ENCODE measurements around the gene MTX2. TPM values are rescaled to one million over a fixed set of nuclear protein-coding genes. Genes with fewer than 3 reads are reported as not detected.

MTX2 gene
- total RNA-seq, 4 donors from 2014 or later = 28.1 to 32.1 (median 31.3) TPM

DNA sequence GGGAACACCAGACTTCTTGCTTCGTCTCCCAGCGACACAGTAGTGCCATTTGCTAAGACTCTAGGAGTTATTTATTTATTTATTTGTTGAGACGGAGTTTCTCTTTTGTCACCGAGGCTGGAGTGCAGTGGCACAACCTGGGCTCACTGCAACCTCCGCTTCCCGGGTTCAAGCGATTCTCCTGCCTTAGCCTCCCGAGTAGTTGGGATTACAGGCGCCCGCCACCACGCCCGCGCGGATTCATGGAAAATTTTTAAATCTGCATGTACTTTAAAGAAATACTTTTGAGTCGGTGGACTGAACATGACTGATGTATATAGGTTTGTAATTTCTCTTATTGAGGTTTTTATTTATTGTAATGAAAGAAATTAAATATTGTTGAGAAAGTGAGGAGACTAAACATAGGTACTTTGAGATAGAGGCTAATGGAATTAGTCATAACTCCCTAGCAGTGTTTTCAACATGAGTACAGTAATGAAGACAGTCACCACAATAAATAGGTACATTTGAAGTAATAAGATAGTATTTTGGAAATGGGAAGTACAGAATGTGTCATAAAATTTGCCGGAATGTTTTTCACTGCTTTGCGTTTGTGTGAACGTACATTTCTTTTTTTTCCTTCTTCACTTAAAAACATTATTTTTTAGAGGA is 983 bp downstream of the MTX2 start:
- peak overlapping the region; percentile 79 to 80 for H3K4me3 ChIP-seq
- H3K27ac ChIP-seq = peak overlapping the region; percentile 77 to 78
- H3K36me3 ChIP-seq = no peaks in the 10 kb centered on the region
- no peaks in the 10 kb centered on the region for H3K9me3 ChIP-seq
- H3K27me3 ChIP-seq = no peaks in the 10 kb centered on the region
- TF ChIP-seq POLR2A (IDR thresholded peaks at IDR 0.05) = no peak
- TF ChIP-seq, protein P1, sequence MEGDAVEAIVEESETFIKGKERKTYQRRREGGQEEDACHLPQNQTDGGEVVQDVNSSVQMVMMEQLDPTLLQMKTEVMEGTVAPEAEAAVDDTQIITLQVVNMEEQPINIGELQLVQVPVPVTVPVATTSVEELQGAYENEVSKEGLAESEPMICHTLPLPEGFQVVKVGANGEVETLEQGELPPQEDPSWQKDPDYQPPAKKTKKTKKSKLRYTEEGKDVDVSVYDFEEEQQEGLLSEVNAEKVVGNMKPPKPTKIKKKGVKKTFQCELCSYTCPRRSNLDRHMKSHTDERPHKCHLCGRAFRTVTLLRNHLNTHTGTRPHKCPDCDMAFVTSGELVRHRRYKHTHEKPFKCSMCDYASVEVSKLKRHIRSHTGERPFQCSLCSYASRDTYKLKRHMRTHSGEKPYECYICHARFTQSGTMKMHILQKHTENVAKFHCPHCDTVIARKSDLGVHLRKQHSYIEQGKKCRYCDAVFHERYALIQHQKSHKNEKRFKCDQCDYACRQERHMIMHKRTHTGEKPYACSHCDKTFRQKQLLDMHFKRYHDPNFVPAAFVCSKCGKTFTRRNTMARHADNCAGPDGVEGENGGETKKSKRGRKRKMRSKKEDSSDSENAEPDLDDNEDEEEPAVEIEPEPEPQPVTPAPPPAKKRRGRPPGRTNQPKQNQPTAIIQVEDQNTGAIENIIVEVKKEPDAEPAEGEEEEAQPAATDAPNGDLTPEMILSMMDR (IDR thresholded peaks at IDR 0.05) = no peak
- peaks cover 0 to 4% of the 10 kb centered on the region in 2 donors for H3K4me1 ChIP-seq
- DNase-seq = no peak
- intact Hi-C loops (cut with DNase I; ENCODE audit: low total_unique reads) = loop anchor here (10.0 kb wide), 1 partner anchor 185 kb away; no protein-coding TSS in a partner anchor

DNA sequence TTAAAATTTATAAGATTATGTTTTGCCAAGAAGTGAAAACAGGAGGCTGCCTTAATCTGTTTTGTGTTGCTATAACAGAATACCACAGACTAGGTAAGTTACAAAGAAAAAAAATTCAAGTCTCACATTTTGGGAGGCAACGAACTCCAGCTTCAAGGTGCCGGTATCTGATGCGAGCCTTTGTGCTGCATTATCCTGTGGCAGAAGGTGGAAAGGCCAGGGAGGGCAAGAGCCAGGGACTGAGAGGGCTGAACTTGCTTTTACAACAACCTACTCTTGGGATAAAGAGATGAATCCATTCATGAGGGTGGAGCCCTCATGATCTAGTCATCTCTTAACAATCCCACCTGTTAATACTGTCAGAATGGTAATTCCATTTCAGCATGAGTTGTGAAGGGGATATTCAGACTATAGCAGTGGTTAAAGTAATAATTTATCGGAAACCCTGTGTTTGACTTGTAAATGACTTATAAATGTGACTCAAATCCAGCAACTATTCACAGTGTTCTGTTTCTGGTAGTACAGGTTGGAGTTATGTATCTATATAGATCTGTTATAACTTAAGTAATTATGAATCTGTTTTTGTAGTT is 3.7 kb downstream of the MTX2 start:
- H3K9me3 ChIP-seq = no peaks in the 10 kb centered on the region
- TF ChIP-seq, protein P1 (IDR thresholded peaks at IDR 0.05) = no peak
- TF ChIP-seq POLR2A (IDR thresholded peaks at IDR 0.05) = no peak
- peaks cover 0 to 4% of the 10 kb centered on the region in 2 donors for H3K4me1 ChIP-seq
- no peak overlapping the region for H3K27ac ChIP-seq
- DNase-seq = no peak
- H3K27me3 ChIP-seq = no peaks in the 10 kb centered on the region
- no peak overlapping the region for H3K4me3 ChIP-seq
- no peaks in the 10 kb centered on the region for H3K36me3 ChIP-seq
- intact Hi-C loops (cut with DNase I; ENCODE audit: low total_unique reads) = loop anchor here (10.0 kb wide), 1 partner anchor 182 kb away; no protein-coding TSS in a partner anchor

DNA sequence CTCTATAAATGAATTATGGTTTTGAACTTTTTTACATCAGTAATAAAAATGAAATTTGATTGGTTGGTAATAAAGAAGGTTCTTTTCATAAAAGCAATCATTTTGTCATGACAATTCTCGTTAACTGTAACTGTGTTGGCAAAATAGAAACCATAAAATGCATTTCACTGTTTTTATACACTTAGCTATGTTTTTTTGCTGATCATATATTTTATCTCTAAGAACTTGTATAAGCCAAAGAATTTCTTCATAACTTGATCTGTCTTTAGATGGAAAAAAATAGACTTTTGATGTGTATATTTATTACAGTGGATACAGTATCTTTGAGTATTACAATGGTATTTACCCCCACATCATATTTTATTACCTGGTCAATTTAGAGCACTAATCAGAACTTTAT is 9.7 kb downstream of the MTX2 start:
- H3K4me1 ChIP-seq = no peaks in the 10 kb centered on the region
- intact Hi-C loops (cut with DNase I; ENCODE audit: low total_unique reads) = loop anchor here (10.0 kb wide), 1 partner anchor 176 kb away; no protein-coding TSS in a partner anchor

DNA sequence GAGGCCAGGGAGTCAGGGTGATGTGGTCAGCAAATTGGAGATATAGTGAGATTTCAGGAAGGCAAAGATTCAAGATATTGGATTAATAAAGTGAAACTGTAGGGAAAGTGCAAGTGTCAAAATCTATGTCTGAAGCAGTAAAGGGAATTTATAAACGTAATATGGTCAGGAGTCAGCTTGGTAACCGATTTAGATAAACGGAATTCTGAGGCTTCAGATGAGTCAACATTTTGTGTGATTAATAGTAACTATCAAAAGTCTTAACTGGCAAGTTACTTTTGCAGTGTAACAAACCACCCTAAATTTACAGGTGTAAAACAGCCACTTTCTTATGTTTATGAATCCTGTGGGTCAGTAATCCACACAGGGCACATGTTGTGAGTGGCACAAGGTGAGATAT is 10.9 kb downstream of the MTX2 start:
- Histone ChIP-seq H3K9me3 (no peaks in the 10 kb centered on the region), H3K4me1 (no peaks in the 10 kb centered on the region), H3K27ac (no peak overlapping the region), H3K4me3 (no peak overlapping the region), H3K36me3 (no peaks in the 10 kb centered on the region), H3K27me3 (no peaks in the 10 kb centered on the region)
- TF ChIP-seq POLR2A (IDR thresholded peaks at IDR 0.05) = no peak
- TF ChIP-seq, protein P1 (IDR thresholded peaks at IDR 0.05) = no peak
- no peak for DNase-seq
- intact Hi-C loops (cut with DNase I; ENCODE audit: low total_unique reads) = no loop called here

More for the DNA sequence above, 9.7 kb downstream of the MTX2 start:
- Histone ChIP-seq H3K4me3 (no peak overlapping the region), H3K9me3 (no peaks in the 10 kb centered on the region), H3K27me3 (no peaks in the 10 kb centered on the region), H3K27ac (no peak overlapping the region), H3K36me3 (no peaks in the 10 kb centered on the region)
- no peak for DNase-seq
- TF ChIP-seq, protein P1 (IDR thresholded peaks at IDR 0.05) = no peak
- TF ChIP-seq POLR2A (IDR thresholded peaks at IDR 0.05) = no peak
